Naive thymus-derived CD8-positive, alpha-beta T cell (primary cell): ENCODE measurements around the gene HDAC8. TPM values are rescaled to one million over a fixed set of nuclear protein-coding genes. Genes with fewer than 3 reads are reported as not detected.

Experiments
- polyA plus RNA-seq, 3 donors: library from polyadenylated mRNA; unstranded; fragments of 300-500 nt; fragmentation: Illumina TruSeq; gene quantifications; one replicate each; pipeline ENCODE4 v1.2.3, GENCODE V29; 2021
- total RNA-seq, 8 experiments: library from RNA in 2 of 8; stranded (reverse) in 2 of 8; gene quantifications; one replicate each; pipeline ENCODE4 v1.2.3 and lab custom pipeline; 2021 to 2026

The HDAC8 gene
- total and polyA plus RNA-seq, 5 experiments from 2014 or later, result 11.5 to 21.9 (median 14.0) TPM

Other genes with a start within 250 kb of the HDAC8 start
- gene PHKA1, start 141.5 kb upstream of the HDAC8 start, total RNA-seq, result under 1 TPM; 0.65 to 0.80 TPM
- gene PHKA1, start 141.5 kb upstream of the HDAC8 start, polyA plus RNA-seq, result under 1 TPM in 2 of 3 donors, not detected in 1; 0.06 to 0.26 TPM
- gene DMRTC1B, start 204.0 kb upstream of the HDAC8 start, total RNA-seq, result 1 to 10 TPM; 1.9 TPM
- 1 to 10 TPM in 2 of 3 donors, under 1 TPM in 1; 0.59 to 2.7 (median 1.2) TPM for gene DMRTC1B, start 204.0 kb upstream of the HDAC8 start, polyA plus RNA-seq
- not detected for gene FAM236B, start 209.8 kb upstream of the HDAC8 start, total RNA-seq
- gene FAM236B, start 209.8 kb upstream of the HDAC8 start, polyA plus RNA-seq, result not detected
- not detected for gene FAM236D, start 235.4 kb upstream of the HDAC8 start, total RNA-seq
- gene FAM236D, start 235.4 kb upstream of the HDAC8 start, polyA plus RNA-seq, result not detected